Left cardiac atrium (tissue), 4 donors: ENCODE measurements around the gene MYMK. TPM values are rescaled to one million over a fixed set of nuclear protein-coding genes. Genes with fewer than 3 reads are reported as not detected.
A peak's percentile ranks its signal among the peaks of the same experiment; 100 is the strongest.
"Not testable (repeated sequence)": the region's sequence is repeated elsewhere in the genome, so short reads cannot be mapped to it uniquely, and the experiment has no call there.

Experiments
- ATAC-seq, 2 donors: fragments of 200-7000 bp; cut with Tn5 transposase; one replicate each; pipeline ENCODE4 v1.9.1; 2020; ENCODE audit warnings: mild to moderate bottlenecking in 2 of 2, moderate library complexity in 2 of 2
- DNase-seq: peaks from one replicate; pipeline ENCODE4 v3.0.0-alpha.2; 2020
- intact Hi-C, 2 donors: fragments of 100-400 bp; cut with DNase I; formaldehyde crosslinking; loops; one replicate each; pipeline versions ENCODE4 v1.14.1 to v1.15.1; 2022 to 2023
- long read RNA-seq: library from polyadenylated mRNA; unstranded; transcript quantifications from one replicate; pipeline ENCODE4 v2.0.0, GENCODE V29; 2021
- total RNA-seq, 2 donors: library from RNA; stranded (reverse); fragmentation: NEBNext Ultra II Directional; extraction: Animal tissue kit (Norgen Biotek cat#: 25700); gene quantifications; one replicate each; pipeline ENCODE4 v1.2.1, GENCODE V29; 2021
- donor health status: DM: no; HTN: yes; CAD: no.
- donor health status: DM: no; HTN: yes; CAD: no; lungs with severe emphysema.
- donor health status: DM: yes; HTN: yes; CAD: no.
- donor health status: Dilated cardiomyopathy.

The MYMK gene, protein sequence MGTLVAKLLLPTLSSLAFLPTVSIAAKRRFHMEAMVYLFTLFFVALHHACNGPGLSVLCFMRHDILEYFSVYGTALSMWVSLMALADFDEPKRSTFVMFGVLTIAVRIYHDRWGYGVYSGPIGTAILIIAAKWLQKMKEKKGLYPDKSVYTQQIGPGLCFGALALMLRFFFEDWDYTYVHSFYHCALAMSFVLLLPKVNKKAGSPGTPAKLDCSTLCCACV
- total RNA-seq, result not detected
- long read RNA-seq, result 0 reads

- peak; percentile 21 for DNase-seq
- intact Hi-C loops, result no loop called here
Measured at GRCh38 chr9:133524679-133525228, at the start of gene MYMK. Gene MYMK (minus strand): TSS chr9:133524959. CDS start chr9:133524844, 115 bp downstream.

GRCh38 chr9:133573791-133574515 lies 49.2 kb upstream of the MYMK start:
- intact Hi-C loops, result no loop called here
- ATAC-seq, result no peak
- no peak for DNase-seq

More at GRCh38 chr9:133524679-133525228, at the start of gene MYMK:
- no peak for ATAC-seq

DNA sequence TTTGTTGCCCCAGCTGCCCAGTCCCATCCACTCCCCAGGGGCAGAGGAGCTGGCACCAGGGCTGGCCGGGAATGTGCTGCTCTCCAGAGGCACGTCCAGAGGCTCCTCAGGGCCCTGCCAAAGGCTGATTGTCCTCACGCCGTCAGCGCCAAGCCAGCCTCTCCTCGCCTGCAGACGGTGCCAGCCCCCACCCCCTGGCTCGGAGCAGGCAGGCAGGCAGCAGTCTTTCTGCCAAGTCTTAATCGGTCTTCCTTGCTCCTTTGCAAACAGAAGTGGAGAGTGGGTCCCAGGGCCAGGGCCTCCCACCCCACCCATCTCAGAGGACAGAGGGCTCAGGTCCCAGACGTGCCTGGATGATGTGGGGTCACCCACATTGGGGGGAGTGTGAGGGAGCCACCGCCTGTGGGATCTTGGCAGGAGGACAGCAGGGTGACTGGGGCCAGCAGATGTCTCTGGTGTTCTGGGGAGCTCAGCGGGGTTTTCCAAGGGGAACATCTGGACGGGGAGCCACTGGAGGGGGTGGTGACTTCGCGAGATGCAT lies 48.1 kb upstream of the MYMK start:
- intact Hi-C loops, result no loop called here
- ATAC-seq (peak; percentile 83 to 91), DNase-seq (peak; percentile 77)

GRCh38 chr9:133571896-133572595 lies 47.3 kb upstream of the MYMK start:
- intact Hi-C loops, result no loop called here
- ATAC-seq (no peak), DNase-seq (no peak)

- ATAC-seq (no peak), DNase-seq (no peak)
- intact Hi-C loops, result no loop called here
Measured at GRCh38 chr9:133571391-133571890, 46.7 kb upstream of the MYMK start.

GRCh38 chr9:133570691-133571080 lies 45.9 kb upstream of the MYMK start:
- ATAC-seq (no peak), DNase-seq (no peak)
- intact Hi-C loops, result no loop called here

- intact Hi-C loops, result no loop called here
- ATAC-seq (no peak), DNase-seq (no peak)
Measured at GRCh38 chr9:133569891-133570690, 45.3 kb upstream of the MYMK start.

DNA sequence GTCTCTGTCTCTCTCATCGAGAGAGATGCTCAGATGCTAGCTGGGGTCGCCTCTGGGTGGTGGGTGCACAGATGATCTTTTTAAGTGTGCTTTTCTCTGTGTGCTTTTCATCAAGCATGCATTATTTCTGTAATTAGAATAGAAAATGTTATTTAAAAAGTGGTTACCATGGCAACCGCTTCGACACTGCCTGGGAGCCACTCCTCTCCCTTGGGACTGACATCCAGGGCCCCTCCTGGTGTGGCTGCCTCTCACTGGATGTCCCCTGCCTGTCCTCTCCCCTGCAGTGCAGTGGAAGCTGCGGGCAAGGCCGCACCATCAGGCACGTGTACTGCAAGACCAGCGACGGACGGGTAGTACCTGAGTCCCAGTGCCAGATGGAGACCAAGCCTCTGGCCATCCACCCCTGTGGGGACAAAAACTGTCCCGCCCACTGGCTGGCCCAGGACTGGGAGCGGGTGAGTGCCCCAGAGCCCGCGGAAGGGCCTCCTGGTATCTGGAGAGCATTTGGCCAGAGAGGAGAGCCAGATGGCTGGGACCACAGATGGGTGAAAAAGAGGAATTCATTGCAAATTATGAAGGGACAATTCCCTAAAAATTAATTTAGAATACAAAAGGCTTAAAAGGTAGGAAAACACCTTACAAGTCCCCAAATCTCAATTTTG lies 44.5 kb upstream of the MYMK start:
- no peak for DNase-seq
- no peak for ATAC-seq
- intact Hi-C loops, result no loop called here

GRCh38 chr9:133568186-133568585 lies 43.4 kb upstream of the MYMK start:
- ATAC-seq, result no peak
- intact Hi-C loops, result no loop called here
- DNase-seq, result no peak

DNA sequence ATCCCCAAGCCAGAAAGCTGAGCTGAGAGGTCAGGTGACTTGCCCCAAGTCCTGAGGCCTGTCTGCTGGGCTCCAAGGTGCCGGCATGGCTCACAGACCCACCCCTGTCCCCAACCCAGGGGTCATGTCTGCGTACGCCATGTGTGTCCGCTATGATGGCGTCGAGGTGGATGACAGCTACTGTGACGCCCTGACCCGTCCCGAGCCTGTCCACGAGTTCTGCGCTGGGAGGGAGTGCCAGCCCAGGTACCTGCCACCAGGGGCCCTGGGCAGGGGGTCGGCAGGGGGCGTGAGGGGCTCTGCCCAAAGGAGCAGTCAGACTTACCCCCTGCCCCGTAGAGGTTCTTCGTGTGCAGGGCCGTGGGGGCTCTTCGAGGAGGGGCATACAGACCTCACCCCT lies 42.1 kb upstream of the MYMK start:
- DNase-seq, result no peak

DNA sequence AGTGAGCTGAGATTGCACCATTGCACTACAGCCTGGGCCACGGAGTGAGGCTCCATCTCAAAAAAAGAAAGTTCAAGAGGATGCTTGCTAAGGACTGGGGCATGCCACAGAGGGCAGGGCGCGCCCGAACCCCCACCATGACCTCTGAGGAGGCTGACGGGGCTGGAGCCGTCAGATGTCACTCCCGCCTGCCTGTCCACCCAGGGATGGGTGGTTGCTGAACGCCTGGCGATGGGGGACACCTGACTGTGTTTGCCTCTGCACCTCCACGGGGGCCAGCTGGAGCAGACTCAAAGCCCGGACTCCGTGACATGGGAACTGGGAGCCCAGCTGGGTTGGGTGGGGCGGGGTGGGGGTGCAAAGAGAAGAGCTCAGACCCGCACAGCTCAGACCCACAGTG lies 41.6 kb upstream of the MYMK start:
- no peak for DNase-seq
- ATAC-seq, result no peak
- intact Hi-C loops, result no loop called here

More for the DNA sequence above, 42.1 kb upstream of the MYMK start:
- intact Hi-C loops, result no loop called here
- no peak for ATAC-seq

DNA sequence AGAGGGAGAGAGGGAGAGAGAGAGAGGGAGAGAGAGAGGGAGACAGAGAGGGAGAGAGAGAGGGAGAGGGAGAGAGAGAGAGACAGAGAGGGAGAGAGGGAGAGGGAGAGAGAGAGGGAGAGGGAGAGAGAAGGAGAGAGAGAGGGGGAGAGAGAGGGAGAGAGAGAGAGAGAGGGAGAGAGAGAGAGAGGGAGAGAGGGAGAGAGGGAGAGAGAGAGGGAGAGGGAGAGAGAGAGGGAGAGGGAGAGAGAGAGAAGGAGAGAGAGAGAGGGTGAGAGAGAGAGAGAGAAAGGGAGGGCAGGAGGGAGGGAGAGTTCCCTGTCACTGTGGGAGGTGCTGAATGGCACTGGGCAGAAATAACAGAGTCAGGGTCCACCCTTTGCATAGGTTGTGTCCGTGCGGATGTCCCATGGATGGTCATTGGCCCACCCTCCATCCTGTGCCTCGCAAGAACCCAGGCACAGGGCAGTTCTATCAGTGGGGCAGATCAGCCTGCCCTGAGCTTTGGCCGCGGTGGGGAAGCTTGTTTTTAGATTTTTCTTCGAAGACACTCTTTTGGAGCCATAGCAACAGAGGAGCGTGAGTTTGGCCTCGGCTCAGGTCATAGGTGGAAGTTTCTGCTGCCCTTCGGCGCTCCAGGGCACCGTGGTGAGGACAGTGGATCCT lies 39.8 kb upstream of the MYMK start:
- DNase-seq (no peak), ATAC-seq (no peak)
- intact Hi-C loops, result no loop called here

DNA sequence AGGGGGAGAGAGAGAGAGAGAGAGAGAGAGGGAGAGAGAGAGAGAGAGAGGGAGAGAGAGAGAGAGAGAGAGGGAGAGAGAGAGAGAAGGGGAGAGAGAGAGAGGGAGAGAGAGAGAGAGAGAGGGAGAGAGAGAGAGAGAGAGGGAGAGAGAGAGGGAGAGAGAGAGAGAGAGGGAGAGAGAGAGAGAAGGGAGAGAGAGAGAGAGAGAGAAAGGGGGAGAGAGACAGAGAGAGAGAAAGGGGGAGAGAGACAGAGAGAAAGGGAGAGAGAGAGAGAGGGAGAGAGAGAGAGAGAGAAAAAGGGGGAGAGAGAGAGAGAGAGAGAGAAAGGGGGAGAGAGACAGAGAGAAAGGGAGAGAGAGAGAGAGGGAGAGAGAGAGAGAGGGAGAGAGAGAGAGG lies 39.1 kb upstream of the MYMK start:
- DNase-seq, intact Hi-C loops, ATAC-seq: not testable (repeated sequence)

DNA sequence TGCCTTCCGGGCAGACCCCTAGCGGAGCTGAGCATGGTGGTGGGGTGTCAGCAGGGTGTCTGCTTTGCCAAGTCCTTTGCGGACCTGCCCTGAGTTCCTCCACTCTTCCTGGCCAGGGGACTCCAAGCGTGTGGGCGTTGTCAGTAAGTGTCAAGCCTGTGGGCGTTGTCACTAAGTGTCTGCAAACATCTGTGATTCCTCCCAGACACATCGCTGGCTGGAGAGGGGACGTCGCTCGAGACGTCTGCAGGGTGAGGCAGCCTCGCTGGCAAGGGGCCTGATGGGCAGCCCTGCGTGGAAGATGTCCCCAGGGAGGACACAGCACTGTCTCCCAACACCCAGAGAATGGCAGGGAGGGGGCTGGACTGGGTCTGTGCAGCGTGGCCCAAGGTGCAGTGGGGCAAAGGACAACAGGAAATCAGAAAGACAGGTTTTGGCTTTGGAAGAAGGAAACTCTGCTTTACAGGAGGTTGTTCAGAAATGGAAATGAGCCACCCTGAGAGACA lies 38.6 kb upstream of the MYMK start:
- intact Hi-C loops, result no loop called here
- peak; percentile 58 to 70 for ATAC-seq

DNA sequence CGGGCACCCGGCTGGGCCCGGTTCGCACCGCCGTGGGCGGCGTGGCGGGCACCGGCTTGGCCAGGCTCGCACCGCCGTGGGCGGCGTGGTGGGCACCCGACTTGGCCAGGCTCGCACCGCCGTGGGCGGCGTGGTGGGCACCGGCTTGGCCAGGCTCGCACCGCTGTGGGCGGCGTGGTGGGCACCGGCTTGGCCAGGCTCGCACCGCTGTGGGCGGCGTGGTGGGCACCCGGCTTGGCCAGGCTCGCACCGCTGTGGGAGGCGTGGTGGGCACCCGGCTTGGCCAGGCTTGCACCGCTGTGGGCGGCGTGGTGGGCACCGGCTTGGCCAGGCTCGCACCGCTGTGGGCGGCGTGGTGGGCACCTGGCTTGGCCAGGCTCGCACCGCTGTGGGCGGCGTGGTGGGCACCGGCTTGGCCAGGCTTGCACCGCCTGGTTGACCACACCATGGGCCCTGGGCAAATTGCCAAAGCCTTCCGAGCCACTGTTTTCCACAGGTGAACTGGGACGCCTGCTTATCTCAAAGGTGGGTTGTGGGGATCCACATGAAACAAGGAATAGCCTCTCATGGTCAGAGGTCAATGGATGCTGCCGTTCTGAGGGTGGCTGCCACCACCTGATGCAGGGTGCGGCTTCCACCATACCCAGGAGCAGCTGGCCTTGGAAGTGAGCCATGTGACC lies 38.0 kb upstream of the MYMK start:
- ATAC-seq, result no peak
- no peak for DNase-seq

More for the DNA sequence above, 38.6 kb upstream of the MYMK start:
- DNase-seq, result peak; percentile 82

GRCh38 chr9:133561976-133562554 lies 37.3 kb upstream of the MYMK start:
- no peak for ATAC-seq
- no peak for DNase-seq
- intact Hi-C loops, result no loop called here

More for the DNA sequence above, 38.0 kb upstream of the MYMK start:
- intact Hi-C loops, result no loop called here

DNA sequence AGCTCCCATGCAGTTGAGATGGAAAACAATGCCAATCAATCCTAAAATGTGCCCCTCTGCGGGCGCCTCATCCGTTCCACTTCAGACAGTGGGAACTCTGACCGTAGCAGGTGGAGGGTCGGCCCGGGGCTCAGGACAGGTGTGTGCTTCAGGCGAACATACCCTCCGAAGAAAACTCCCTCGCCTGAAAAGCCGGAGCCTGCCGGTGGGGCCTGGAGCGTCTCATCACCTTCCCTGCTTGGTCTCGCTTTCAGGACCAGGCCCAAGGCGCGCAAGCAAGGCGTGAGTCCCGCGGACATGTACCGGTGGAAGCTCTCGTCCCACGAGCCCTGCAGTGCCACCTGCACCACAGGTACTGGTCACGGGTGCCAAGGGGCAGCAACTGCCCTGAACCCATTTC lies 36.2 kb upstream of the MYMK start:
- no peak for DNase-seq
- no peak for ATAC-seq
- intact Hi-C loops, result no loop called here
